GM12801 (cell line): ENCODE data around the gene MTF2.

Source experiments
- CTCF ChIP-seq: IDR thresholded peaks from one replicate; pipeline ENCODE4 v1.5.1; 2011; ENCODE audit warnings: control low read depth; ENCODE audit not compliant: insufficient read length; ENCODE audit errors: extremely low read depth

The MTF2 gene

GRCh38 chr1:93155335-93155734 lies 76.3 kb downstream of the MTF2 start:
- TF ChIP-seq CTCF, result no peak

GRCh38 chr1:93159337-93159736 lies 80.3 kb downstream of the MTF2 start:
- no peak for TF ChIP-seq CTCF

GRCh38 chr1:93164816-93165215 lies 85.7 kb downstream of the MTF2 start:
- no peak for TF ChIP-seq CTCF

- TF ChIP-seq CTCF, result no peak
Measured at GRCh38 chr1:93167006-93167405, 87.9 kb downstream of the MTF2 start.

- no peak for TF ChIP-seq CTCF
Measured at GRCh38 chr1:93171549-93172034, 92.5 kb downstream of the MTF2 start.

- TF ChIP-seq CTCF, result no peak
Measured at GRCh38 chr1:93172778-93173177, 93.7 kb downstream of the MTF2 start.

GRCh38 chr1:93177991-93178390 lies 98.9 kb downstream of the MTF2 start:
- TF ChIP-seq CTCF, result no peak

GRCh38 chr1:93178418-93178817 lies 99.3 kb downstream of the MTF2 start:
- no peak for TF ChIP-seq CTCF
